22Rv1 (cell line): Measurements from ENCODE around the gene ZNF410.

Experiments
- CTCF ChIP-seq: fragments of 450-650 bp; IDR thresholded peaks from 2 replicates; pipeline ENCODE4 v1.5.1; 2017; ENCODE audit warnings: mild to moderate bottlenecking
- ZFX ChIP-seq: fragments of 450-650 bp; IDR thresholded peaks from 2 replicates; pipeline ENCODE4 v1.6.1; 2017; ENCODE audit warnings: antibody characterized with exemption, borderline replicate concordance

DNA sequence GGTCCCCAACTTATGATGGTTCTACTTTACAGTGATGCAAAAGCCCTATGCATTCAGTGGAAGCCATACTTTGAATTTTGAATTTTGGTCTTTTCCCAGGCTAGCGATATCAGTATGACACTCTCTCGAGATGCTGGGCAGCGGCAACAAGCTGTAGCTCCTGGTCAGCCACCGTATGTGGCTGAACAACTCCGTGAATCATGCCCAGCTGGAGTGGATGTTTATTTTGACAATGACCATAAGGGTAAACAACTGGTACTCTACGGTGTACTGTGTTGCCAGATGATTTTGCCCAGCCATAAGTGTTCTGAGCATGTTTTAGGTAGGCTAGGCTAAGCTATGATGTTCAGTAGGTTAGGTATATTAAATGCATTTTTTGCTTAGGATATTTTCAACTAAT lies 8.2 kb upstream of the ZNF410 start:
- TF ChIP-seq CTCF (no peak), ZFX (no peak)
